Upper lobe of left lung (tissue), 6 donors: Measurements from ENCODE around the gene FCSK. TPM values are rescaled to one million over a fixed set of nuclear protein-coding genes. Genes with fewer than 3 reads are reported as not detected.
A peak's percentile ranks its signal among the peaks of the same experiment; 100 is the strongest.

Source experiments
- ATAC-seq, 2 donors: fragments of 200-7000 bp; cut with Tn5 transposase; one replicate each; pipeline ENCODE4 v1.9.1; 2022; ENCODE audit warnings: mild to moderate bottlenecking in 2 of 2, moderate library complexity in 2 of 2; ENCODE audit not compliant: low FRiP score in 2 of 2
- DNase-seq, 2 donors: peaks; one replicate each; pipeline ENCODE4 v3.0.0-alpha.2; 2019 to 2020
- H3K27ac ChIP-seq, 4 donors: fragments of 200-600 bp; sonication (generic); one replicate each; pipeline ENCODE4 v1.5.1; 2016 to 2019
- H3K27me3 ChIP-seq, 4 donors: fragments of 200-600 bp; sonication (generic); one replicate each; pipeline ENCODE4 v1.5.1; 2017 to 2019
- H3K36me3 ChIP-seq, 4 donors: fragments of 200-600 bp; sonication (generic); one replicate each; pipeline ENCODE4 v1.5.1; 2016 to 2019
- H3K4me1 ChIP-seq, 4 donors: fragments of 200-600 bp; sonication (generic); one replicate each; pipeline ENCODE4 v1.5.1; 2018 to 2019
- H3K4me3 ChIP-seq, 4 donors: fragments of 200-600 bp; sonication (generic); one replicate each; pipeline ENCODE4 v1.5.1; 2017 to 2019; ENCODE audit warnings: mild to moderate bottlenecking in 2 of 4, moderate library complexity in 1 of 4
- H3K9me3 ChIP-seq, 4 donors: fragments of 200-600 bp; sonication (generic); one replicate each; pipeline ENCODE4 v1.5.1; 2018 to 2019
- EP300 ChIP-seq, 4 donors: sonication (generic); formaldehyde crosslinking; IDR thresholded peaks; one replicate each; pipeline ENCODE4 v1.5.1; 2017; ENCODE audit warnings: antibody characterized with exemption in 4 of 4, control low read depth in 2 of 4
- POLR2A ChIP-seq, 4 donors: fragments of 450-650 bp; IDR thresholded peaks; one replicate each; pipeline ENCODE4 v1.5.1; 2016 to 2017; ENCODE audit warnings: antibody characterized with exemption in 4 of 4, mild to moderate bottlenecking in 2 of 4
- POLR2AphosphoS5 ChIP-seq, 2 donors: sonication (generic); formaldehyde crosslinking; IDR thresholded peaks; one replicate each; pipeline ENCODE4 v1.5.1; 2017; ENCODE audit warnings: antibody characterized with exemption in 2 of 2
- WGBS, 2 donors: methylation state at CpG; one replicate each; pipeline ENCODE4 v1.1.5; 2017 to 2018; 5-methylcytosine and 5-hydroxymethylcytosine counted together
- total RNA-seq, 6 donors: library from RNA; depleted of rRNA in 4 of 6; stranded (reverse); fragments of >200 nt in 4 of 6; gene quantifications; one replicate each; pipeline versions ENCODE4 v1.1.0 to v1.2.1, GENCODE V29; 2016 to 2021
- TF ChIP-seq, protein P1 (sequence below), 6 experiments: fragments of 450-650 bp in 4 of 6; fragments of 200-600 bp in 2 of 6; sonication (generic) in 2 of 6; IDR thresholded peaks; one replicate each; pipeline ENCODE4 v1.5.1; 2016 to 2019; ENCODE audit warnings: antibody characterized with exemption in 6 of 6
- donor health status: DM: no; HTN: no; CAD: no; lungs with moderate emphysema.
- donor health status: DM: no; HTN: yes; CAD: no; lungs with severe emphysema.

Gene FCSK
- total RNA-seq, 6 donors from 2014 or later: 16.0 to 51.3 (median 24.5) TPM

DNA sequence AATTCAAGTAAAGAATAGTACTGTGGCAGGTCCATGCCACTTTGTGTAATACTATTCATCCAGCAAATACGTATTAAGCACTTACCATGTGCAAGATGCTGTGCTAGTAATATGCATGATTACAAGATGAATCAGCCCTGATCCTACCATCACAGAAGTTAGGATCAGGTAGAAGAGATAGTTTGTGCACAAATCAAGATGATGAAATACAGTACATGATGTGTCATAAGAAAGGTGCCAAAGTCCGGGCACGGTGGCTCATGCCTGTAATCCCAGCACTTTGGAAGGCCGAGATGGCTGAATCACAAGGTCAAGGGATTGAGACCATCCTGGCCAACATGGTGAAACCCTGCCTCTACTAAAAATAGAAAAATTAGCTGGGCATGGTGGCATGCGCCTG lies 58.1 kb downstream of the FCSK start:
- 94 to 97% methylated on average over 5 of the region's 5 CpGs for WGBS, 2 donors
- TF ChIP-seq, protein P1, sequence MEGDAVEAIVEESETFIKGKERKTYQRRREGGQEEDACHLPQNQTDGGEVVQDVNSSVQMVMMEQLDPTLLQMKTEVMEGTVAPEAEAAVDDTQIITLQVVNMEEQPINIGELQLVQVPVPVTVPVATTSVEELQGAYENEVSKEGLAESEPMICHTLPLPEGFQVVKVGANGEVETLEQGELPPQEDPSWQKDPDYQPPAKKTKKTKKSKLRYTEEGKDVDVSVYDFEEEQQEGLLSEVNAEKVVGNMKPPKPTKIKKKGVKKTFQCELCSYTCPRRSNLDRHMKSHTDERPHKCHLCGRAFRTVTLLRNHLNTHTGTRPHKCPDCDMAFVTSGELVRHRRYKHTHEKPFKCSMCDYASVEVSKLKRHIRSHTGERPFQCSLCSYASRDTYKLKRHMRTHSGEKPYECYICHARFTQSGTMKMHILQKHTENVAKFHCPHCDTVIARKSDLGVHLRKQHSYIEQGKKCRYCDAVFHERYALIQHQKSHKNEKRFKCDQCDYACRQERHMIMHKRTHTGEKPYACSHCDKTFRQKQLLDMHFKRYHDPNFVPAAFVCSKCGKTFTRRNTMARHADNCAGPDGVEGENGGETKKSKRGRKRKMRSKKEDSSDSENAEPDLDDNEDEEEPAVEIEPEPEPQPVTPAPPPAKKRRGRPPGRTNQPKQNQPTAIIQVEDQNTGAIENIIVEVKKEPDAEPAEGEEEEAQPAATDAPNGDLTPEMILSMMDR (IDR thresholded peaks at IDR 0.05): no peak
- TF ChIP-seq POLR2AphosphoS5 (IDR thresholded peaks at IDR 0.05) (no peak), EP300 (IDR thresholded peaks at IDR 0.05) (no peak), POLR2A (IDR thresholded peaks at IDR 0.05) (no peak)

DNA sequence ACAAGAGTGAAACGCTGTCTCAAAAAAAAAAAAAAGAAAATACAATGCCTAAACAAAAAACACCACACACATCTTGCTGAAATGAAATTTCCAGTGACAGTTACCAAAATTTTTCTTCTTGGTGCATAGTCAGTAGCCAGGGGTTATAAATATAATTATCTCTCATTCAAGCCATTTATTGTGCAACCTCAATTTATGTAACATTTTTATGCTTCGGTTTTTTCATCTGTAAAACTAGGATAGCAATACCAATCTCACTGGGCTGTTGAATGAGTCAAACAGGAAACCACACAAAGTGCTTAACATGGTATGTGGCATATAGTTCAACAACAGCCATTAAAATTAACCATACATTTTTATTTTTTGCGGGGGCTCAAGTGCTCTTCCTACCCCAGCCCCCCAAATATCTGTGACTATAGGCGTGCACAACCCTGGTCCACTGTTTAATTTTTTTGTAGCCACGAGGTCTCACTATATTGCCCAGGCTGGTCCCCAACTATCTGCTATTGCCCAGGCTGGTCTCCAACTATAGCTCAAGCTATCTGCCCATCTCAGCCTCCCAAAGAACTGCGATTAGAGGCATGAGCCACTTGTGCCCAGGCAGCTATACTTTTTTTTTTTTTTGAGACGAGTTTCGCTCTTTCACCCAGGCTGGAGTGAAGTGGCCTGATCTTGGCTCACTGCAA lies 66.4 kb downstream of the FCSK start:
- Histone ChIP-seq H3K36me3 (peaks cover 11 to 39% (median 30%) of the 10 kb centered on the region in 4 donors), H3K4me3 (no peak overlapping the region), H3K27me3 (no peaks in the 10 kb centered on the region), H3K4me1 (peaks cover 17 to 38% (median 23%) of the 10 kb centered on the region in 4 donors), H3K9me3 (no peaks in the 10 kb centered on the region), H3K27ac (no peak overlapping the region)
- ATAC-seq (no peak), DNase-seq (no peak)
- WGBS, 2 donors: 56 to 62% methylated on average over 8 of the region's 8 CpGs
- TF ChIP-seq, protein P1 (IDR thresholded peaks at IDR 0.05): no peak
- no peak for TF ChIP-seq EP300 (IDR thresholded peaks at IDR 0.05)
- TF ChIP-seq POLR2AphosphoS5 (IDR thresholded peaks at IDR 0.05): no peak
- TF ChIP-seq POLR2A (IDR thresholded peaks at IDR 0.05): no peak

More for the DNA sequence above, 58.1 kb downstream of the FCSK start:
- H3K36me3 ChIP-seq: peaks cover 48 to 100% (median 86%) of the 10 kb centered on the region in 4 donors
- ATAC-seq (no peak), DNase-seq (no peak)
- H3K4me1 ChIP-seq: no peaks in the 10 kb centered on the region
- H3K4me3 ChIP-seq: no peak overlapping the region
- H3K9me3 ChIP-seq: no peaks in the 10 kb centered on the region
- H3K27me3 ChIP-seq: no peaks in the 10 kb centered on the region
- H3K27ac ChIP-seq: no peak overlapping the region

DNA sequence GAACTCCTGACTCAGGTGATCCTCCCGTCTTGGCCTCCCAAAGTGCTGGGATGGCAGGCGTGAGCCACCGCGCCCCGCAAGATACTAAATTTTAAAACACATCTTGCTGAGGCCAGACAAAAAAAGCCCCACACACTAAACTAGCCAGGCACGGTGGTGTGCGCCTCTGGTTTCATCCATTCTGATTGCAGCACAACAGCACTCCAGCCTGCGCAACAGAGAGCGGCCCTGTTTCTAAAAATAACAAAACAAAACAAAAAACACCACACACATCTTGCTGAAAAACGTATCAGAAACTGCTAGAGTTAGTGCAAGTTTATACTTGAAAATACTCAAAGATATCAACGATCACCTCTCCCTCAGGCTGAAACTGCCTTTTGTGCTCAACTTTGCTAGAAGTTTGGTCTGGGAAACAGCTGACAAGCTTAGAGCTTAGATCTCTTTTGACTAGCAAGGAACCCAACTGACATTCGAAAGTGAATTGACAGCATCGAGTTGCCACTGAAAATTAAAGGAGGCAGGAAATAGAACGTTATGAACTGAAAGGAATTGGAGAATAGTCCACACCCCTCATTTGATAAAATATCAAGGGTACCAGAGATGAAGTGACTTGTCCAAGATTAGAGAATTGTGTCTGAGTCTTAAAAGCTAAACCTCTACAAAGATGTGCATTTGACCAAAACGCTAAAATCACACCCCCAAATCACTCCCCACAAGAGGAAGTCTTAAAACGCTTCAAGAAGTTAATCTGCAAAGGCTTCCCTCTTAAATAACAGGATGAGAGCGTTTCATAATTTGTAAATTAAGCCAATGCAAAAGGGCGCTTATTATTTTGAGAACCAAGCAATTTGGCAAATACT lies 68.1 kb downstream of the FCSK start:
- TF ChIP-seq EP300 (IDR thresholded peaks at IDR 0.05): no peak
- no peak for TF ChIP-seq POLR2A (IDR thresholded peaks at IDR 0.05)
- TF ChIP-seq, protein P1 (IDR thresholded peaks at IDR 0.05): no peak
- TF ChIP-seq POLR2AphosphoS5 (IDR thresholded peaks at IDR 0.05): no peak
- peak overlapping the region; percentile 89 to 94 (median 93) for H3K27ac ChIP-seq
- ATAC-seq (no peak), DNase-seq (no peak)
- no peaks in the 10 kb centered on the region for H3K9me3 ChIP-seq
- peaks cover 32 to 55% (median 37%) of the 10 kb centered on the region in 4 donors for H3K4me1 ChIP-seq
- H3K27me3 ChIP-seq: no peaks in the 10 kb centered on the region
- peaks cover 6 to 32% (median 23%) of the 10 kb centered on the region in 4 donors for H3K36me3 ChIP-seq
- 42 to 45% methylated on average over 18 of the region's 18 CpGs for WGBS, 2 donors
- H3K4me3 ChIP-seq: peak overlapping the region; percentile 67 to 93 (median 91)

DNA sequence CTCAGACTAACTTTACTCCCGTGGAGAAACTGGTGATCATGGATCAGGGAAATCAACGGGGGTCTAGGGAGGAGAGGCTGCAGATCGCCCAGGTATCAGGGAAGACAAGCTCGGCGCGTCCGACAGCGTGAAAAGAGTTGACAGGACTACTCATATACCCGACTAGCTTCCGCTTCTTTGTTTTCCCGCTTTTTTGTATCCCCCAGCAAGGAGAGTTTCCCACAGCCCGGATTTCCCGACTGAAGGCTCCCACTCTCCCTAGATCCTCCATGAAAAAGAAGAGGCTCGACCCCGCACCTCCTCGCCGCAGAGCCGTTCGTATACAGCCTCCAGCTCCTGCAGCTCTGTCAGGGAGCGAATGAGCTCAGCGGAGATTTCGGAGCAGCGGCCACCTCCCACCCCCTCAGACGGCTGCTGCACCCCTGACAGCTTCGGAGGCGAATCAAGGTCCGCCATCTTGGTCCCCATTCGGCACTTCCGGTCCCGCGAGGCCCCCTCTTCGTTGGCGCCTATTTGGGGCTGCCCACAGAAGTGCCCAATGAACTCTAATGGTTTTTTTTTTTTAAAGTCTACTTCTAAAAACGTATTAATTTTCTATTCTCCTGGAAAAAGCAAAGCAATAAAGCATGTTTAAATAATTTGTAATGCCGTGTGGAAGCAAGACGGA lies 68.8 kb downstream of the FCSK start, which contains the start of gene COG4:
COG4 (minus strand) TSS at position 479 of the 667 bp plus-strand sequence; CDS start at position 468, 11 bp downstream.
- H3K4me1 ChIP-seq: peaks cover 32 to 55% (median 37%) of the 10 kb centered on the region in 4 donors
- H3K4me3 ChIP-seq: peak within 1 kb of the TSS; percentile 67 to 93 (median 91)
- TF ChIP-seq POLR2AphosphoS5 (IDR thresholded peaks at IDR 0.05) (peak; percentile 52 to 70), EP300 (IDR thresholded peaks at IDR 0.05) (no peak), POLR2A (IDR thresholded peaks at IDR 0.05) (peak; percentile 4 to 53 (median 22))
- TF ChIP-seq, protein P1 (IDR thresholded peaks at IDR 0.05): no peak
- 0% methylated on average over 36 of the region's 36 CpGs for WGBS, 2 donors
- no peaks in the 10 kb centered on the region for H3K27me3 ChIP-seq
- DNase-seq: peak; percentile 82 to 91
- no peaks in the 10 kb centered on the region for H3K9me3 ChIP-seq
- peaks cover 5 to 31% (median 19%) of the 10 kb centered on the region in 4 donors for H3K36me3 ChIP-seq
- peak; percentile 95 to 98 for ATAC-seq
- H3K27ac ChIP-seq: peak within 1 kb of the TSS; percentile 89 to 94 (median 93)
